Central memory CD4-positive, alpha-beta T cell (primary cell): ENCODE data around the gene PLCB1.
A peak's percentile ranks its signal among the peaks of the same experiment; 100 is the strongest.

Experiments used
- DNase-seq: peaks from one replicate; pipeline ENCODE4 v3.0.0; 2022

The PLCB1 gene

DNA sequence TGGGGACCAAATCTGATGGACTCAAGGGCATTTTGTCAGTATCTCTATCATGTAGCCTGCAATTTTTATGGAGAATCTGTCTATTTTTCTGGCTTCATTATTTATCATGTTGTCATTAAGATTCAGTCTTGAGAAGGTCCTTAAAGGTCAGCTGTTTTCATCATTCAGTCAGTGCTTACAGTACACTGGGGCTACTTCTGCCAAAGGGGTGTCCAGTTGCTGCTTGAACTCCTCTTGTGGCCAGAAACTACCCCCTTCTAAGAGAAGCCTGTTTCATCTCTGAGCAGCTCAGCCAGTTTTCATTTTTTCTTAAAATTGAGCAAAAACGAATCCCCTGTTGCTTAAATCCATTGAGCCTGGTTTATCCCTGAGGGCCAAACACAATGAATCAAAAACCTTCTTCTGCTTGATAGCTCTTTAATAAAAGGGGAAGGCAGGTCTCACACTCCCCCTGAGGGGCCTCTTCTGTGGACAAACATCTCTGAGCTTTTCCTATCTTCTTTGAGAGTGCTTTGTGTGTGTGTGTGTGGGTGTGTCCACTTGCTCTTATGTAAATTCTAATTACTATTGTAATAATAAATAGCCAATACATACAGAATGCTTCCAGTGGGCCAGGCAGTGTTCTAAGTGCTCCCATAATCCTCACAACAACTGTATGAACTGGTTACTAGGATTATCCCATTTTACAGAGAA lies 172.2 kb downstream of the PLCB1 start:
- no peak for DNase-seq

DNA sequence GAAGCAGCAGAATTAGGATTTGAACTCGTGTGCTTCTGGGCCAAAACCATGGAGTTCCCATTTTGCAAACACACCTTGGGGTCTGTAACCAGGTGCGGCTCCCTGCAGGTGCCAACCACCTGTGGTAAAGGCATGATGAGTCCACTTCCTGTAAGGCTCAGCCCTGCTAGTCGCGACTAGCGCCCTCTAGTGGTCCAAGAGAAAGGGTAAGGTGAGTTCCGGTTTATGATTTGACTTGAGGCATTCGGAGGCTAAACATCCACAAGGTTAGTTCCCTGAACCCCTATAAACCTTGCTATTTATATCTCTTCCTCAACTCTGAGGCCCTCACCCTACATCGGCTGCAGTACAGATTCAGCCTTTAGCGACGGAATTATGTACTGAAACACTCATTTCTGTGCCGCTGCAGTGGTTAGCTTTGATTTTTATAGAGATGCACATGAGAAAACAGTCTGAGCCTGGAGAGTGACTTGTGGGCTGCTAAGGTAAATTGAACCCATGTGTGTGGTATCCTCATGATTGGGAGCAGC lies 173.4 kb downstream of the PLCB1 start:
- peak; percentile 67 for DNase-seq

DNA sequence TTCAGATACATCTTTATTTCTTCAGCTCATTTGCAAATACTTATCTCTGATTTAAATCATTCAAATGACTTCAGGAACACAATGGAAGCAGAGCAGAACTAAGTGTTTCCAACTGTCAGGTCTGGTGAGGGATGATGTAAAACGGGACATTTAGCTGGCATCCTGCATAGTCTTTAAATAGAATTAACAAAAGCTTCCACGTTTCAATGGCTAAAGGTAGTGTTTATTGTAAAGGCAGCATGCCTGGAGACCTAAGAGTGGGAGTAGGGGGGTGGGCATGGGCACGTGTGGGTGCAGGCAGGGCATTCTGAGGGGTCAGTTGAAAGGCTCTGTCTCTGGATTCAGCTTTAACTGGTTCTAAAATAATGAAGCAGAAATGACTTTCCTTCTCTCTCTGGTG lies 174.9 kb downstream of the PLCB1 start:
- no peak for DNase-seq

- DNase-seq = no peak
These were observed 177.6 kb downstream of the PLCB1 start for GRCh38 chr20:8309634-8310033.

DNA sequence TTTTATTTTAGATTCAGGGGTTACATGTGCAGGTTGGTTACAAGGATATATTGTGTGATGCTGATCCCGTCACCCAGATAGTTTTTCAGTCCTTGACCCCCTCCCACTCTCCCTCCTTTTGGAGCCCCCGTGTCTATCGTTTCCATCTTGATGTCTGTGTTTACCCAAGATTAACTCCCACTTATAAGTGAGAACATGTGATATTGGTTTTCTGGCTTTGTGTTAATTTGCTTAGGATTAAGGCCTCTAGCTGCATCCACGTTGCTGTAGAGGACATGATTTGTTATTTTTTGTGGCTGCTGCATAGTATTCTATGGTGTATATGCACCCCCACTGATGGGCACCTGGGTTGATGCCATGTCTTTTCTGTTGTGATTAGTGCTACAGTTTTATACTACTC lies 178.6 kb downstream of the PLCB1 start:
- DNase-seq = no peak

- no peak for DNase-seq
These were observed 181.0 kb downstream of the PLCB1 start for GRCh38 chr20:8313073-8313472.

GRCh38 chr20:8315639-8316573 lies 183.8 kb downstream of the PLCB1 start:
- DNase-seq = no peak

- no peak for DNase-seq
These were observed 185.4 kb downstream of the PLCB1 start for GRCh38 chr20:8317448-8317847.

- DNase-seq = no peak
These were observed 187.0 kb downstream of the PLCB1 start for GRCh38 chr20:8318965-8319625.

DNA sequence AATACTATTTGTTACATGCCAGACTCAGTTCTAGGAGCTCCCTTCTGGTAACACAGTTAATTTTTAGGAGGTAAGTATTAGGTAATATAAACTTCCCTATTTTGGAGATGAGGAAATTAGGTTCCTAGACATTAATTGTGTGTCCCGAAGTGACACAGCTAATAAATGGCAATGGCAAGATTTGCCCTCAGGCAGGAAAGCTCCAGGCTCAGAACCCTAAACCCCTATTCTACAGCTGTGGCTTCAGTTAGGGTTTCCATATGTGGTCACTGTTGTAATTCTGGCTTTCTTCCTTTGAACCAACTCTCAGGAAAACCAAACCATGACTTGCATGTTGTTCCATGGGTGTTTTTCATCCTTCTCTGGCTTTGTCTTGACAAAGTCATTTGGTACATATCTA lies 188.2 kb downstream of the PLCB1 start:
- DNase-seq = no peak

GRCh38 chr20:8321001-8321400 lies 188.9 kb downstream of the PLCB1 start:
- DNase-seq = no peak

DNA sequence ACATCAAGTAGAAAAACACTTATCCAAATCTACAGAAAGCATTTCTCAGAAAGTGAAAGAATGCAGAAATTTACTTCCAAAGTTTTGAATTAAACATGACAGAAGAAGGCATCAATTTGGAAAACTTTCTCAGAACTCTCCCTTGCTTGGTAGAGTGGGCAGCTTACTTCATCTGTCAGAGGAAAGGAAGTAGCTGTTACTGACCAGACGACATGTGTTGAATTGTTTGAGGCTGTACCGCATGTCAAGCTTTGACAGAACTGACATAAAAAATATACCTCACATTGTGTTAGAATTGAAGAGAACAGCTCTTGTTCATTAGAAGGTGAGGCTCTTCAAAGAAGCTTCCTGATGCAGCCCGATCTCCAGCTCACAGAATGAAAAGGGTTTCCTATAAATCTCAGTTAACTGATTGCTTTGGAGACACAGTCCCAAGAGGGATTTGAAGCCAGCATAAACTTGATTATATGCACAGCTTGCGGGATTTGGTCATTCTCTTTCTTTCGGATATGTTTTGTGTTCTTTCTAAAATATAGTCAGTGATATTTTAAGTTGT lies 190.7 kb downstream of the PLCB1 start:
- DNase-seq = no peak

DNA sequence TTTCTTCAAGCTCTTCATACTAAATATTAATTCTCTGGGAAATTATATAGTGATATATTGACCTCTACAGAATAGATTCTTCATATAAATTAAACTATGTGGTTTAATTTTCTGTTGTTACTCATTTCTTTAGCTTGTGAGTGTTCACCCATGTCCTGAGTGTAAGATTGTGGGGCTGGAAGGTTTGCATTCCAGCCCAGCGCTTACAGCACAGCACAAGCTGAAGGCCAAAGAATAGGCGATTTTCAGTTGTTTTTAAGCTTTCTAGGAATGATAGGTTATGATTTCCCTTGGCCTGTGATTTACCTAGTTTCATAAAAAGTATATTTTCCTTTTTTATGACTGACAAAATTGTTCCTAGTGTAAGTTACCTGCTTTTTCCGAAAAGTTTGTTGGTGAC lies 194.1 kb downstream of the PLCB1 start:
- no peak for DNase-seq

GRCh38 chr20:8326899-8327298 lies 194.8 kb downstream of the PLCB1 start:
- no peak for DNase-seq

GRCh38 chr20:8328189-8328588 lies 196.1 kb downstream of the PLCB1 start:
- no peak for DNase-seq

DNA sequence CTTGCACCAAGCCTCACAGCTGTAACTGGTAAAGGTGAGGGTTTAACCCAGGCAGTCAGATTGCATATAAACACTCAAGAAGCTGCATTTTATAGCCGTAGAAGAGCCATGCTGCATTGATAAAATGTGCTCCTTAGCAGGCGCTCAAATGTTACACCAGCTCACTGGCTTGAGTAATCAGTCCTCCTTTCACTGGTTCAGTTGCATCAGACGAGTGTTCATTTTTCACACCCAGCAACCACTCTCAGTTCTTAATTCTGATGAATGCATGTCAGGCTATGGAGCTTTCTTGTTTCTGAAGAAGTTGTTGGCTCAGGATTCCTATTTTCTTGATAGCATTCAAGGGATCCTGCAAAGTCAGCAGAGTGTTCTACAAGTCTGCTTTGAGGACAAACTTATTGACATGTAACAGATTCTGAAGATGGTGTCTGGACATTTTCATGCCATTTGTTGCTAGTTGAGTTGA lies 198.3 kb downstream of the PLCB1 start:
- no peak for DNase-seq

- DNase-seq = no peak
These were observed 199.0 kb downstream of the PLCB1 start for GRCh38 chr20:8330785-8331695.

GRCh38 chr20:8331740-8332412 lies 199.8 kb downstream of the PLCB1 start:
- no peak for DNase-seq

DNA sequence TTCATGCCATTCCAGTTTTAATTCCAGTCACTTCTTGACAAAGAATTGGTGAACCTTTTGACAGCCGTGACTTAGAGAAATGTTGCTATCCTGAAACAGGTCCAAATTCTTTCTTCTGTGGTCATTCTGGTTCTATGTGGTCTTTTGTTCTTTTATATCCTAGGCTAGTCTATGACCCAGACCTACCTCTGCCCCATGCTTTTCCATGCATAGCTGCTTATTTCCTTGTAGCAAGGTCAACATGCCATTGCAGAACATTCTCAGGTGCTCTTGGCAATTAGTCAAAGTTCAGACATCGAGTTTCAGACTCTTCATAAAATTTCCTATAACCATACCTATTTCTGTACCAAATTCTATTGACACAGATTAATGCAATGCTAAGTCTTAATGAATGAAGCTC lies 202.6 kb downstream of the PLCB1 start:
- no peak for DNase-seq

GRCh38 chr20:8335059-8335458 lies 203.0 kb downstream of the PLCB1 start:
- no peak for DNase-seq
